GM19025 (cell line): ENCODE measurements around the gene TMPRSS9.
A peak's percentile ranks its signal among the peaks of the same experiment; 100 is the strongest.

Experiments
- ATAC-seq: cut with Tn5 transposase; IDR thresholded peaks from one replicate; pipeline ENCODE4 v1.9.1; 2021; ENCODE audit warnings: mild to moderate bottlenecking, low read depth, moderate library complexity; ENCODE audit not compliant: unreplicated experiment

The TMPRSS9 gene

GRCh38 chr19:2359992-2360685 lies at the start of gene TMPRSS9:
TSS of gene TMPRSS9 (plus strand) at chr19:2360265. CDS start at chr19:2389786, 29,521 bp downstream.
- no peak for ATAC-seq

- no peak for ATAC-seq
Measured at GRCh38 chr19:2311093-2311492, 49.0 kb upstream of the TMPRSS9 start.

- ATAC-seq, result no peak
Measured at GRCh38 chr19:2312820-2313501, 47.1 kb upstream of the TMPRSS9 start.

GRCh38 chr19:2315121-2315817 lies 44.8 kb upstream of the TMPRSS9 start:
- no peak for ATAC-seq

GRCh38 chr19:2315818-2316353 lies 44.2 kb upstream of the TMPRSS9 start:
- no peak for ATAC-seq

- no peak for ATAC-seq
Measured at GRCh38 chr19:2317300-2317699, 42.8 kb upstream of the TMPRSS9 start.

GRCh38 chr19:2317756-2318155 lies 42.3 kb upstream of the TMPRSS9 start:
- ATAC-seq, result no peak

- ATAC-seq, result no peak
Measured at GRCh38 chr19:2318923-2319322, 41.1 kb upstream of the TMPRSS9 start.

- ATAC-seq, result no peak
Measured at GRCh38 chr19:2319551-2319950, 40.5 kb upstream of the TMPRSS9 start.

GRCh38 chr19:2320049-2320448 lies 40.0 kb upstream of the TMPRSS9 start:
- ATAC-seq, result no peak

GRCh38 chr19:2320939-2321338 lies 39.1 kb upstream of the TMPRSS9 start:
- ATAC-seq, result no peak

GRCh38 chr19:2321565-2322283 lies 38.3 kb upstream of the TMPRSS9 start:
- no peak for ATAC-seq

GRCh38 chr19:2323707-2324106 lies 36.4 kb upstream of the TMPRSS9 start:
- ATAC-seq, result no peak

- no peak for ATAC-seq
Measured at GRCh38 chr19:2324220-2324948, 35.7 kb upstream of the TMPRSS9 start.

GRCh38 chr19:2325281-2326046 lies 34.6 kb upstream of the TMPRSS9 start:
- no peak for ATAC-seq

- no peak for ATAC-seq
Measured at GRCh38 chr19:2326699-2327360, 33.2 kb upstream of the TMPRSS9 start.

GRCh38 chr19:2327773-2328400 lies 32.2 kb upstream of the TMPRSS9 start:
- ATAC-seq, result no peak

GRCh38 chr19:2328401-2329148 lies 31.5 kb upstream of the TMPRSS9 start, which contains the start of the genes LSM7 and SPPL2B:
TSS of gene LSM7 (minus strand) at chr19:2328586. CDS start at chr19:2328566, 20 bp downstream.
TSS of gene SPPL2B (plus strand) at chr19:2328684. CDS start at chr19:2328710, 26 bp downstream.
- peak; percentile 56 for ATAC-seq
